Measurements from ENCODE around the gene GNG4. TPM values are rescaled to one million over a fixed set of nuclear protein-coding genes. Genes with fewer than 3 reads are reported as not detected.

Gene GNG4
- total and polyA plus RNA-seq, 3 donors from 2014 or later, result 2.9 to 3.3 (median 3.2) TPM

DNA sequence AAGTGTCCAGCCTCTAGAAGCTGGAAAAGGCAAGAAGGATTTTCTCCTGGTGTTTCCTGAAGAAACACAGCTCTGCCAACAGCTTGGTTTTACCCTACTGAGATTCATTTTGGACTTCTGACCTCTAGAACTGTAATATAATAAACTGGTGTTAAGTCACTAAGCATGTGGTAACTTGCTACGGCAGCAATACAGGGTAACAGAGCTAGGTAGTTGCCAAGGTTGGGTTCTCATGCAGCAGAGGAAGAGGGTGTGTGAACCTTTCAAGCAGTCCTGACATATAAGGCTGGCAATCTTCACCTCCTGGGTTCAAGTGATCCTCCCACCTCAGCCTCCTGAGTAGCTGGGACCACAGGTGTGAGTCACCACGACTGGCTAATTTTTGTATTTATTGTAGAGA, 36.0 kb downstream of the GNG4 start:
- no peaks in the 10 kb centered on the region for H3K9me3 ChIP-seq
- no peak overlapping the region for H3K4me3 ChIP-seq
- no peaks in the 10 kb centered on the region for H3K4me1 ChIP-seq
- TF ChIP-seq, protein P1, sequence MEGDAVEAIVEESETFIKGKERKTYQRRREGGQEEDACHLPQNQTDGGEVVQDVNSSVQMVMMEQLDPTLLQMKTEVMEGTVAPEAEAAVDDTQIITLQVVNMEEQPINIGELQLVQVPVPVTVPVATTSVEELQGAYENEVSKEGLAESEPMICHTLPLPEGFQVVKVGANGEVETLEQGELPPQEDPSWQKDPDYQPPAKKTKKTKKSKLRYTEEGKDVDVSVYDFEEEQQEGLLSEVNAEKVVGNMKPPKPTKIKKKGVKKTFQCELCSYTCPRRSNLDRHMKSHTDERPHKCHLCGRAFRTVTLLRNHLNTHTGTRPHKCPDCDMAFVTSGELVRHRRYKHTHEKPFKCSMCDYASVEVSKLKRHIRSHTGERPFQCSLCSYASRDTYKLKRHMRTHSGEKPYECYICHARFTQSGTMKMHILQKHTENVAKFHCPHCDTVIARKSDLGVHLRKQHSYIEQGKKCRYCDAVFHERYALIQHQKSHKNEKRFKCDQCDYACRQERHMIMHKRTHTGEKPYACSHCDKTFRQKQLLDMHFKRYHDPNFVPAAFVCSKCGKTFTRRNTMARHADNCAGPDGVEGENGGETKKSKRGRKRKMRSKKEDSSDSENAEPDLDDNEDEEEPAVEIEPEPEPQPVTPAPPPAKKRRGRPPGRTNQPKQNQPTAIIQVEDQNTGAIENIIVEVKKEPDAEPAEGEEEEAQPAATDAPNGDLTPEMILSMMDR (IDR thresholded peaks at IDR 0.05), result no peak
- TF ChIP-seq POLR2A (IDR thresholded peaks at IDR 0.05), result no peak
- DNase-seq, result no peak
- no peaks in the 10 kb centered on the region for H3K27me3 ChIP-seq
- intact Hi-C loops (cut with DNase I; ENCODE audit: low total_unique reads), result no loop called here
- H3K36me3 ChIP-seq (ENCODE audit: low read depth, missing control alignments), result no peaks in the 10 kb centered on the region
- H3K27ac ChIP-seq, result no peak overlapping the region
- WGBS, 2 donors, result 73 to 84% methylated on average over 2 of the region's 2 CpGs

DNA sequence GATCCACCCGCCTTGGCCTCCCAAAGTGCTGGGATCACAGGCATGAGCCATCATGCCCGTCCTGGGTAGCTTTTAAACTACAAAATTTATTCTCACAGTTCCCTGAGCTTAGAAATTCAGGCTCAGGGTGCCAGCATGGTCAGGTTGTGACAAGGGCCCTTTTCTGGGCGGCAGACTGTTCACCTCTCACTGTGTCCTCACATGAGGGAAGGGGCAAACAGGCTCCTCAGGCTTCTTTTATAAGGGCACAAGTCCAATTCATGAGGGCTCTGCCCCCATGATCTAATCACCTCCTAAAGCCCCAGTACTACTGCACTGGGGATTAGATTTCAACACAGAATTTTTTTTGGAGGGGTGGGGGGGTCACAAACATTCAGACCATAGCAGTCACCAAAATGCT, 36.8 kb downstream of the GNG4 start:
- WGBS, 2 donors, result 44 to 77% methylated on average over 2 to 3 of the region's 3 CpGs
- DNase-seq, result no peak
- no peak for TF ChIP-seq POLR2A (IDR thresholded peaks at IDR 0.05)
- TF ChIP-seq, protein P1 (IDR thresholded peaks at IDR 0.05), result no peak
- Histone ChIP-seq H3K36me3 (ENCODE audit: low read depth, missing control alignments) (no peaks in the 10 kb centered on the region), H3K4me3 (no peak overlapping the region), H3K27me3 (no peaks in the 10 kb centered on the region), H3K4me1 (no peaks in the 10 kb centered on the region), H3K27ac (no peak overlapping the region), H3K9me3 (no peaks in the 10 kb centered on the region)
- intact Hi-C loops (cut with DNase I; ENCODE audit: low total_unique reads), result no loop called here

DNA sequence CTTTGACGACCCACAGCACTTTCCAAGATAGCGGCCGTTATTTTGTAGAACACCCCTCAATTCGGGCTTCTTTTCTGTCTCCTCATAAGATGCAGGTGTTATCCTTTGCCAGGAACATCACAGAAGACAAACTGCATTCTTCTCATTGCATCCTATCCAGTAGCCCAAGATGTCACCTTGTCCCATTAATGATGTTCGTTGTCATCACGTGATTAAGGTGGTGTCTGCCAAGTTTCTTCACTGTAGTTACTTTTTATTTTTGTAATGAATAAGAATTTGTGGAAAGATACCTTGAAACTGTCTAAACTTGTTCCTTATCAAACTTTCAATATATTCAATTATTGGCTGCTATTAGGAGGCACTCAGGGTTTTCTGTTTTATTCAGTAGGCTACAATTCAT, 39.4 kb downstream of the GNG4 start:
- Histone ChIP-seq H3K27ac (no peak overlapping the region), H3K4me3 (no peak overlapping the region), H3K27me3 (no peaks in the 10 kb centered on the region), H3K4me1 (no peaks in the 10 kb centered on the region), H3K36me3 (ENCODE audit: low read depth, missing control alignments) (no peaks in the 10 kb centered on the region), H3K9me3 (no peaks in the 10 kb centered on the region)
- DNase-seq, result no peak
- intact Hi-C loops (cut with DNase I; ENCODE audit: low total_unique reads), result no loop called here
- 82 to 83% methylated on average over 6 of the region's 6 CpGs for WGBS, 2 donors
- TF ChIP-seq, protein P1 (IDR thresholded peaks at IDR 0.05), result no peak
- TF ChIP-seq POLR2A (IDR thresholded peaks at IDR 0.05), result no peak

DNA sequence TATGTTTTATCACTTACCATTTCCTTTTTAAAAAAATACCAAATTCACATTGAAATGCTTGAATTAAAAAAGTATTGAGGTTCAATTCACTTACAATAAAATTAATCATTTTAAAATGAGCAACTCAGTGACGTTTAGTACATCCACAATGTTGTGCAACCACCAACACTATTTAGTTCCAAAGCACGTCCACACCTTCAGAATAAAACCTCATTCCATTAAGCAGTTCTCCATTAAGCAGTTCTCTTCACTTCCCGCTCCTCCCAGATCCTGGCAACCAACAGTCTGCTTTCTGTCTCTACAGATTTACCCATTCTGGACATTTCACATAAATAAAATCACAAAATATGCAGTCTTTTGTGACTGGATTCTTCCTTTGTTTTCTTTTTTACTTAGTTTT, 41.3 kb downstream of the GNG4 start:
- Histone ChIP-seq H3K27me3 (no peaks in the 10 kb centered on the region), H3K9me3 (no peaks in the 10 kb centered on the region), H3K36me3 (ENCODE audit: low read depth, missing control alignments) (no peaks in the 10 kb centered on the region), H3K4me1 (no peaks in the 10 kb centered on the region), H3K4me3 (no peak overlapping the region), H3K27ac (no peak overlapping the region)
- TF ChIP-seq, protein P1 (IDR thresholded peaks at IDR 0.05), result no peak
- no peak for TF ChIP-seq POLR2A (IDR thresholded peaks at IDR 0.05)
- no peak for DNase-seq
- WGBS, 2 donors, result 68% methylated on average over 3 of the region's 3 CpGs
- intact Hi-C loops (cut with DNase I; ENCODE audit: low total_unique reads), result no loop called here

DNA sequence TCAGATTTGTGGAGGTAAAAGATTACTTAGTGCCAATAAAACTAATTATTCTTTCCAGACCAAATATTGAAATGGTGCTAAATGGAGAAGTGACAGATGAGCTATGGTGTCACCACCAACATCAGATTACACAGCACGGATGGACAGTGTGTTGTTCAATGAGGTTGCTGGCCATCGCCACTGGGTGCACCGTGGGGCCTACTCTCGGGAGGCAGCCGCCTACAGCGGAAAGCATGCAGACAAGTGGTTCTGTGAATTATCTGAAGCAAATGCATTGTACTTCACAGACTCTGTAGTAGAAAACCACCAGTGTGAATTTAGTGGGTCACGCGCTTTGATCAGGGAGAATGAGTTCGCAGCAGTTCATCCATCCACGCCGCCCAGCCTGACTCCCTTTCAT, 42.3 kb downstream of the GNG4 start:
- no peak for DNase-seq
- H3K4me1 ChIP-seq, result no peaks in the 10 kb centered on the region
- intact Hi-C loops (cut with DNase I; ENCODE audit: low total_unique reads), result no loop called here

More for the DNA sequence above, 42.3 kb downstream of the GNG4 start:
- Histone ChIP-seq H3K9me3 (no peaks in the 10 kb centered on the region), H3K27ac (no peak overlapping the region), H3K36me3 (ENCODE audit: low read depth, missing control alignments) (no peaks in the 10 kb centered on the region), H3K27me3 (no peaks in the 10 kb centered on the region), H3K4me3 (no peak overlapping the region)
- WGBS, 2 donors, result 95 to 97% methylated on average over 11 of the region's 11 CpGs
- no peak for TF ChIP-seq POLR2A (IDR thresholded peaks at IDR 0.05)
- TF ChIP-seq, protein P1 (IDR thresholded peaks at IDR 0.05), result no peak
